SK-N-SH (cell line): ENCODE results near the gene DPPA2. TPM values are rescaled to one million over a fixed set of nuclear protein-coding genes. Genes with fewer than 3 reads are reported as not detected.

Experiments used
- CTCF ChIA-PET: fragments of 300-600, 350-600 bp; formaldehyde crosslinking; extraction: SDS; loops from one replicate; lab custom pipeline; 2021; lab: Yijun Ruan, JAX
- POLR2A ChIA-PET: fragments of 350-600 bp; sonication (Branson Sonifier 250); formaldehyde crosslinking; extraction: SDS; loops from one replicate; lab custom pipeline; 2020; ENCODE audit warnings: antibody characterized with exemption, inconsistent platforms; lab: Yijun Ruan, JAX
- DNase-seq: peaks from one replicate; pipeline ENCODE4 v3.0.0; 2012
- H2AFZ ChIP-seq: fragments of 200-600 bp; sonication (generic); 2 replicates; pipeline ENCODE4 v1.8.1; 2016; ENCODE audit warnings: antibody characterized with exemption, mild to moderate bottlenecking, low read depth
- H3F3A ChIP-seq: fragments of 200-600 bp; sonication (generic); replicated peaks from 2 replicates; pipeline ENCODE3; 2016; ENCODE audit warnings: antibody characterized with exemption, mild to moderate bottlenecking; ENCODE audit not compliant: insufficient read depth
- H3K27ac ChIP-seq, 2 experiments: fragments of 200-500 bp in 1 of 2; fragments of 200-600 bp in 1 of 2; sonication (Bioruptor generic) in 1 of 2; sonication (generic), shearing (Covaris generic) in 1 of 2; 2 replicates each; pipeline versions ENCODE4 v1.5.1 to v1.6.1; 2014 to 2016; ENCODE audit warnings: low read depth in 2 of 2, inconsistent platforms in 1 of 2, low read length in 1 of 2, mild to moderate bottlenecking in 1 of 2, mixed read lengths in 1 of 2
- H3K27me3 ChIP-seq: fragments of 200-600 bp; sonication (generic), shearing (Covaris generic); 2 replicates; pipeline ENCODE4 v1.6.1; 2016; ENCODE audit warnings: mixed run types; ENCODE audit not compliant: insufficient read depth
- H3K36me3 ChIP-seq, 2 experiments: fragments of 200-500 bp in 1 of 2; fragments of 200-600 bp in 1 of 2; sonication (Bioruptor generic) in 1 of 2; sonication (generic) in 1 of 2; replicated peaks in 1 of 2; 2 replicates each; pipeline versions ENCODE3 to v1.5.1; 2014 to 2016; ENCODE audit warnings: low read length in 1 of 2, mild to moderate bottlenecking in 1 of 2; ENCODE audit not compliant: insufficient read depth in 2 of 2, control insufficient read depth in 1 of 2
- H3K4me1 ChIP-seq, 2 experiments: fragments of 200-500 bp in 1 of 2; fragments of 200-600 bp in 1 of 2; sonication (Bioruptor generic) in 1 of 2; sonication (generic), shearing (Covaris generic) in 1 of 2; 2 replicates each; pipeline versions ENCODE4 v1.5.1 to v1.6.1; 2014 to 2016; ENCODE audit warnings: low read depth in 1 of 2, low read length in 1 of 2, mixed run types in 1 of 2; ENCODE audit not compliant: insufficient read depth in 2 of 2, control insufficient read depth in 1 of 2
- H3K4me2 ChIP-seq: fragments of 200-600 bp; sonication (generic), shearing (Covaris generic); 2 replicates; pipeline ENCODE4 v1.6.1; 2017; ENCODE audit warnings: mixed run types
- H3K4me3 ChIP-seq, 2 experiments: fragments of 200-500 bp in 1 of 2; fragments of 200-600 bp in 1 of 2; sonication (Bioruptor generic) in 1 of 2; sonication (generic), shearing (Covaris generic) in 1 of 2; 2 replicates each; pipeline versions ENCODE4 v1.5.1 to v1.8.1; 2014 to 2016; ENCODE audit warnings: low read depth in 2 of 2, inconsistent platforms in 1 of 2, low read length in 1 of 2, mild to moderate bottlenecking in 1 of 2, mixed read lengths in 1 of 2, moderate library complexity in 1 of 2
- H3K79me2 ChIP-seq: fragments of 200-600 bp; sonication (generic); 2 replicates; pipeline ENCODE4 v1.8.1; 2017; ENCODE audit warnings: mild to moderate bottlenecking; ENCODE audit not compliant: insufficient read depth
- H3K9ac ChIP-seq: fragments of 200-600 bp; sonication (generic); 2 replicates; pipeline ENCODE4 v1.6.1; 2017; ENCODE audit warnings: mixed run types
- H3K9me2 ChIP-seq: fragments of 200-600 bp; sonication (generic); 2 replicates; pipeline ENCODE4 v1.6.1; 2017; ENCODE audit warnings: mixed run types
- H3K9me3 ChIP-seq: fragments of 200-600 bp; sonication (generic); 2 replicates; pipeline ENCODE4 v1.6.1; 2017; ENCODE audit warnings: mixed run types, mild to moderate bottlenecking, moderate library complexity
- H4K20me1 ChIP-seq: fragments of 200-600 bp; sonication (generic); 2 replicates; pipeline ENCODE4 v1.6.1; 2017; ENCODE audit warnings: mild to moderate bottlenecking, mixed run types; ENCODE audit not compliant: insufficient read depth
- CHD2 ChIP-seq: fragments of 150-350 bp; IDR thresholded peaks from 2 replicates; pipeline ENCODE4 v1.6.1; 2018; ENCODE audit warnings: low read length; ENCODE audit not compliant: partially characterized antibody
- CTCF ChIP-seq: fragments of 200-600 bp; sonication (generic); IDR thresholded peaks from 2 replicates; pipeline ENCODE4 v1.6.1; 2017; ENCODE audit warnings: antibody characterized with exemption, mild to moderate bottlenecking, moderate library complexity
- GATA2 ChIP-seq: sonication (generic); formaldehyde crosslinking; IDR thresholded peaks from 2 replicates; pipeline ENCODE4 v1.5.0; 2020; ENCODE audit warnings: mild to moderate bottlenecking, missing genetic modification reagents
- NRF1 ChIP-seq: IDR thresholded peaks from 2 replicates; pipeline ENCODE4 v1.6.1; 2012; ENCODE audit warnings: low read depth, mild to moderate bottlenecking, low read length
- POLR2AphosphoS5 ChIP-seq: IDR thresholded peaks from 2 replicates; pipeline ENCODE4 v1.6.1; 2012; ENCODE audit warnings: low read depth, low read length
- RAD21 ChIP-seq: IDR thresholded peaks from 2 replicates; pipeline ENCODE4 v1.6.1; 2012; ENCODE audit warnings: mild to moderate bottlenecking, low read length
- RFX5 ChIP-seq: IDR thresholded peaks from 2 replicates; pipeline ENCODE4 v1.6.1; 2012; ENCODE audit warnings: mild to moderate bottlenecking, improper control_type of control experiment, low read length
- RXRA ChIP-seq: IDR thresholded peaks from 2 replicates; pipeline ENCODE4 v1.4.0; 2012; ENCODE audit warnings: low read depth, mild to moderate bottlenecking, borderline replicate concordance
- USF1 ChIP-seq: IDR thresholded peaks from 2 replicates; pipeline ENCODE4 v1.4.0; 2012; ENCODE audit warnings: low read depth, borderline replicate concordance
- WGBS: methylation state at CpG from one replicate; pipeline ENCODE4 v1.1.6; 2017; ENCODE audit warnings: low lambda C conversion rate; 5-methylcytosine and 5-hydroxymethylcytosine counted together
- polyA plus RNA-seq, 3 experiments: library from polyadenylated mRNA; depleted of rRNA; stranded (reverse); fragments of >200 nt; gene quantifications; 2 replicates each; pipeline ENCODE4 v1.2.3, GENCODE V29; 2012
- TF ChIP-seq, protein P1 (sequence below): fragments of 150-350 bp; IDR thresholded peaks from 2 replicates; pipeline ENCODE4 v1.6.1; 2017; ENCODE audit warnings: antibody characterized with exemption, low read length, low read depth, borderline replicate concordance

DPPA2 gene
- polyA plus RNA-seq, 1 of the 3 experiments (the other 2 are of a cell fraction): not detected

GRCh38 chr3:109334572-109334971, 18.3 kb upstream of the DPPA2 start:
- 48% methylated on average over 1 of the region's 1 CpG for WGBS
- no peak overlapping the region for H3K9ac ChIP-seq
- POLR2A ChIA-PET: no interaction called here

GRCh38 chr3:109331692-109332091, 15.4 kb upstream of the DPPA2 start:
- CTCF ChIA-PET: no interaction called here
- no peak overlapping the region for H3K4me2 ChIP-seq
- TF ChIP-seq CHD2: no peak
- TF ChIP-seq GATA2: no peak
- TF ChIP-seq RXRA: no peak
- TF ChIP-seq RFX5: no peak
- TF ChIP-seq, protein P1, sequence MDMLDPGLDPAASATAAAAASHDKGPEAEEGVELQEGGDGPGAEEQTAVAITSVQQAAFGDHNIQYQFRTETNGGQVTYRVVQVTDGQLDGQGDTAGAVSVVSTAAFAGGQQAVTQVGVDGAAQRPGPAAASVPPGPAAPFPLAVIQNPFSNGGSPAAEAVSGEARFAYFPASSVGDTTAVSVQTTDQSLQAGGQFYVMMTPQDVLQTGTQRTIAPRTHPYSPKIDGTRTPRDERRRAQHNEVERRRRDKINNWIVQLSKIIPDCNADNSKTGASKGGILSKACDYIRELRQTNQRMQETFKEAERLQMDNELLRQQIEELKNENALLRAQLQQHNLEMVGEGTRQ: no peak
- TF ChIP-seq NRF1: no peak
- TF ChIP-seq USF1: no peak
- TF ChIP-seq, all 33 proteins: peak for 0
- DNase-seq: no peak
- Histone ChIP-seq H3K79me2 (no peaks in the 10 kb centered on the region), H3K9ac (no peak overlapping the region), H3K9me3 (no peaks in the 10 kb centered on the region), H3K36me3 (no peaks in the 10 kb centered on the region), H4K20me1 (no peaks in the 10 kb centered on the region), H3K9me2 (no peaks in the 10 kb centered on the region), H3K27me3 (no peaks in the 10 kb centered on the region), H3K27ac (no peak overlapping the region), H3K4me1 (no peaks in the 10 kb centered on the region), H3K4me3 (no peak overlapping the region), H3F3A (no peaks in the 10 kb centered on the region), H2AFZ (no peak overlapping the region)
- WGBS: 57% methylated on average over 5 of the region's 5 CpGs
- POLR2A ChIA-PET: no interaction called here

More at GRCh38 chr3:109334572-109334971, 18.3 kb upstream of the DPPA2 start:
- Histone ChIP-seq H3F3A (no peaks in the 10 kb centered on the region), H3K4me2 (no peak overlapping the region), H3K9me3 (no peaks in the 10 kb centered on the region), H2AFZ (no peak overlapping the region), H3K4me3 (no peak overlapping the region), H3K27me3 (no peaks in the 10 kb centered on the region), H3K27ac (no peak overlapping the region), H3K79me2 (no peaks in the 10 kb centered on the region), H3K9me2 (no peaks in the 10 kb centered on the region), H4K20me1 (no peaks in the 10 kb centered on the region), H3K36me3 (no peaks in the 10 kb centered on the region), H3K4me1 (no peaks in the 10 kb centered on the region)
- no peak for TF ChIP-seq CTCF
- no peak for TF ChIP-seq RAD21
- no peak for TF ChIP-seq POLR2AphosphoS5
- TF ChIP-seq RFX5: no peak
- CTCF ChIA-PET: no interaction called here
- DNase-seq: no peak
